Peyer's patch (tissue), 4 donors: ENCODE data around the gene C5AR2.

ENCODE experiments used
- CTCF ChIP-seq, 6 experiments: fragments of 450-650 bp in 4 of 6; fragments of 200-600 bp in 2 of 6; sonication (generic) in 1 of 6; IDR thresholded peaks; one replicate each; pipeline ENCODE4 v1.5.1; 2017 to 2019; ENCODE audit warnings: antibody characterized with exemption in 6 of 6, mild to moderate bottlenecking in 3 of 6, moderate library complexity in 1 of 6
- POLR2A ChIP-seq, 2 donors: fragments of 450-650 bp; IDR thresholded peaks; one replicate each; pipeline ENCODE4 v1.5.1; 2017; ENCODE audit warnings: antibody characterized with exemption in 2 of 2, mild to moderate bottlenecking in 2 of 2, moderate library complexity in 2 of 2

DNA sequence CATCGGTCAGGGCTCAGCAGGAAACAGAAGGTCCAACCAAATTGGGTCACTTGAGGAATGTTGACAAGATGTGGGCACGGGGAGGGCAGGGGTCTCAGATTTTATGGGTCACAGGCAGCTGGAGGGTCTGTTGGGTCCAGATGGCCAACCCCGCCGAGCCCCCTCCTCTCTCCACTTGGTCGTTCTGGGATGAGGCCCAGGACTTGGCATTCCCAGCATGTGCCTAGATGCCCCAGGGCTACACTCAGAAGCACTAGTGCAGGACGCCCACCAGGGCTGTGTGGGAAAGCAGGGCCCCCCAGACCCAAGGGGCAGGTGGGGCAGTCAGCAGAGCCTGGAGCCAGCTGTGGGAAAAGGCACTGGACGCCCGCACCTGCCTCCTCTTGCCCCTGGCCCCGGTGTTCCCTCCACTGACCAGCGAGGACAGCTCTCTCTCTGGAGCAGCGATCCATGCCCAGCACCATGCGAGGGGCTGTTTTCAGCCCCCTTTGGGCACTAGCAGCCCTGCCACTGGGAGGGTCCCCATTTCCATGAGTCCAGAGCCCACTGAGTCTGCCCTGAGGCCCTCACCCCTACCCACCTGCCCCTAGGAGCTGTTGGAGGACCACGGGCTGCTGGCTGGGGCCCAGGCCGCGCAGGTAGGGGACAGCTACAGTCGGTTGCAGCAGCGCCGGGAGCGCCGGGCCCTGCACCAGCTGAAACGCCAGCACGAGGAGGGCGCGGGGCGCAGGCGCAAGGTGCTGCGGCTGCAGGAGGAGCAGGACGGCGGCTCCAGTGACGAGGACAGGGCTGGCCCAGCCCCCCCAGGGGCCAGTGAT is 43.1 kb downstream of the C5AR2 start:
- TF ChIP-seq CTCF (IDR thresholded peaks at IDR 0.05): no peak
- no peak for TF ChIP-seq POLR2A (IDR thresholded peaks at IDR 0.05)
